Calu3 (cell line): ENCODE measurements around the gene NUFIP1. TPM values are rescaled to one million over a fixed set of nuclear protein-coding genes. Genes with fewer than 3 reads are reported as not detected.
"Not testable (repeated sequence)": the region's sequence is repeated elsewhere in the genome, so short reads cannot be mapped to it uniquely, and the experiment has no call there.

Experiments used
- BruUV-seq: library from RNA; stranded (reverse); fragments of 400-500 nt; replicated peaks from 2 replicates; lab custom pipeline; 2021; lab: Mats Ljungman, UMichigan
- CTCF ChIA-PET: fragments of 300-600 bp; sonication (Branson Sonifier 250); formaldehyde crosslinking; loops from one replicate; lab custom pipeline; 2022; ENCODE audit warnings: antibody characterized with exemption; lab: Charles Lee
- DNase-seq: peaks from one replicate; pipeline ENCODE4 v3.0.0; 2022
- H3K27ac Mint-ChIP-seq: one replicate; pipeline ENCODE4 v1.8.0; 2022; ENCODE audit warnings: mixed read lengths; ENCODE audit not compliant: unreplicated experiment
- H3K27me3 Mint-ChIP-seq: one replicate; pipeline ENCODE4 v1.8.0; 2022; ENCODE audit warnings: mixed read lengths; ENCODE audit not compliant: unreplicated experiment
- H3K36me3 Mint-ChIP-seq: one replicate; pipeline ENCODE4 v1.8.0; 2022; ENCODE audit warnings: mild to moderate bottlenecking, moderate library complexity, mixed read lengths; ENCODE audit not compliant: insufficient read depth, unreplicated experiment
- H3K4me1 Mint-ChIP-seq: one replicate; pipeline ENCODE4 v1.8.0; 2022; ENCODE audit warnings: mild to moderate bottlenecking, low read depth, mixed read lengths; ENCODE audit not compliant: unreplicated experiment
- H3K4me3 Mint-ChIP-seq: one replicate; pipeline ENCODE4 v1.8.0; 2022; ENCODE audit warnings: mild to moderate bottlenecking, low read depth, moderate library complexity, mixed read lengths; ENCODE audit not compliant: unreplicated experiment
- H3K9me3 Mint-ChIP-seq: one replicate; pipeline ENCODE4 v1.8.0; 2022; ENCODE audit warnings: low read depth, mixed read lengths; ENCODE audit not compliant: unreplicated experiment
- intact Hi-C: fragments of 100-400 bp; cut with micrococcal nuclease; formaldehyde crosslinking; loops from one replicate; pipeline ENCODE4 v1.10.0; 2022; ENCODE audit not compliant: unreplicated experiment
- total RNA-seq: library from RNA; stranded (reverse); gene quantifications from 2 replicates; pipeline ENCODE4 v1.2.3, GENCODE V29; 2022
- TF ChIP-seq, protein P1 (sequence below): fragments of 200-600 bp; IDR thresholded peaks from one replicate; pipeline ENCODE4 v1.8.0; 2022; ENCODE audit warnings: antibody characterized with exemption; ENCODE audit not compliant: unreplicated experiment

The NUFIP1 gene
- total RNA-seq, 1 experiment from 2014 or later = 6.6 TPM

DNA sequence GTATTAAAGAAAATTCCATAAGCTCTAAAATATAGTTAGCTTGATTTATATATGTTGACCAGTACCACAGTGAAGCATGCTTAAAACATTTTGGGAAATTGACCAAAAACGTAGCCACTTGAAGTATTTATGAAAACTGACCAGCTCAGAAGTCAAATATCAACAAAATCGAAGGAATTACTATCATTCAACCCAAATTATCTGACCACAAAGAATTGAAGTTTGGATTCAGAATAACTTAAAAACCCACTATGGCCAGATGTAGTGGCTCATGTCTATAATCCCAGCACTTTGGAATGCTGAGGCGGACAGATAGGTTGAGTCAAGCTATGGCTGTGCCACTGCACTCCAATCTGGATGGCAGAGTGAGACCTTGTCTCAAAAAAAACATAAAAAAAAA lies 32.0 kb upstream of the NUFIP1 start:
- Mint-ChIP-seq H3K36me3 (no peaks in the 10 kb centered on the region), H3K4me1 (no peaks in the 10 kb centered on the region), H3K4me3 (no peak overlapping the region), H3K9me3 (no peaks in the 10 kb centered on the region), H3K27ac (no peak overlapping the region), H3K27me3 (no peaks in the 10 kb centered on the region)
- TF ChIP-seq, protein P1, sequence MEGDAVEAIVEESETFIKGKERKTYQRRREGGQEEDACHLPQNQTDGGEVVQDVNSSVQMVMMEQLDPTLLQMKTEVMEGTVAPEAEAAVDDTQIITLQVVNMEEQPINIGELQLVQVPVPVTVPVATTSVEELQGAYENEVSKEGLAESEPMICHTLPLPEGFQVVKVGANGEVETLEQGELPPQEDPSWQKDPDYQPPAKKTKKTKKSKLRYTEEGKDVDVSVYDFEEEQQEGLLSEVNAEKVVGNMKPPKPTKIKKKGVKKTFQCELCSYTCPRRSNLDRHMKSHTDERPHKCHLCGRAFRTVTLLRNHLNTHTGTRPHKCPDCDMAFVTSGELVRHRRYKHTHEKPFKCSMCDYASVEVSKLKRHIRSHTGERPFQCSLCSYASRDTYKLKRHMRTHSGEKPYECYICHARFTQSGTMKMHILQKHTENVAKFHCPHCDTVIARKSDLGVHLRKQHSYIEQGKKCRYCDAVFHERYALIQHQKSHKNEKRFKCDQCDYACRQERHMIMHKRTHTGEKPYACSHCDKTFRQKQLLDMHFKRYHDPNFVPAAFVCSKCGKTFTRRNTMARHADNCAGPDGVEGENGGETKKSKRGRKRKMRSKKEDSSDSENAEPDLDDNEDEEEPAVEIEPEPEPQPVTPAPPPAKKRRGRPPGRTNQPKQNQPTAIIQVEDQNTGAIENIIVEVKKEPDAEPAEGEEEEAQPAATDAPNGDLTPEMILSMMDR = no peak
- no peak for DNase-seq
- CTCF ChIA-PET = no interaction called here
- no TSS peak for BruUV-seq
- intact Hi-C loops = no loop called here

DNA sequence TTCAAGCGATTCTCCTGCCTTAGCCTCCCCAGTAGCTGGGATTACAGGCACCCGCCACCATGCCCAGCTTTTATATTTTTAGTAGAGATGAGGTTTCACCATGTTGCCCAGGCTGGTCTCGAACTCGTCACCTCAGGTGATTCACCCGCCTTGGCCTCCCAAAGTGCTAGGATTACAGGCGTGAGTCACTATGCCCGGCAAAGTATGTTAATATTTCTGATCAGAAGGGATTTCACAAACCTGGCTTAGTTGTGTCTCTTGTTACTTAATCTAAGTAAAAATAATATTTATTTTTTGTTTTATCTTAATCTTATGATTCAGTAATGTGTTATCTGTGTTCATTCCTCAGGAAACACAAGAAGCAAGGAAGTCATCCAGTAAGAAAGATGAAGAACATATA lies 30.7 kb upstream of the NUFIP1 start:
- H3K9me3 Mint-ChIP-seq, H3K4me1 Mint-ChIP-seq, H3K27me3 Mint-ChIP-seq, H3K36me3 Mint-ChIP-seq, intact Hi-C loops, CTCF ChIA-PET, DNase-seq, H3K4me3 Mint-ChIP-seq, BruUV-seq, H3K27ac Mint-ChIP-seq: not testable (repeated sequence)

- H3K27me3 Mint-ChIP-seq = no peaks in the 10 kb centered on the region
- CTCF ChIA-PET = no interaction called here
- H3K4me3 Mint-ChIP-seq = no peak overlapping the region
- DNase-seq = no peak
- no peak overlapping the region for H3K27ac Mint-ChIP-seq
- H3K9me3 Mint-ChIP-seq = no peaks in the 10 kb centered on the region
- no peaks in the 10 kb centered on the region for H3K36me3 Mint-ChIP-seq
- no peaks in the 10 kb centered on the region for H3K4me1 Mint-ChIP-seq
- BruUV-seq = no TSS peak
- TF ChIP-seq, protein P1 = no peak
- intact Hi-C loops = no loop called here
These were observed 27.6 kb upstream of the NUFIP1 start for GRCh38 chr13:45016792-45017425.

GRCh38 chr13:45015300-45015699 lies 26.0 kb upstream of the NUFIP1 start:
- no peak overlapping the region for H3K4me3 Mint-ChIP-seq
- CTCF ChIA-PET = no interaction called here
- no peaks in the 10 kb centered on the region for H3K4me1 Mint-ChIP-seq

DNA sequence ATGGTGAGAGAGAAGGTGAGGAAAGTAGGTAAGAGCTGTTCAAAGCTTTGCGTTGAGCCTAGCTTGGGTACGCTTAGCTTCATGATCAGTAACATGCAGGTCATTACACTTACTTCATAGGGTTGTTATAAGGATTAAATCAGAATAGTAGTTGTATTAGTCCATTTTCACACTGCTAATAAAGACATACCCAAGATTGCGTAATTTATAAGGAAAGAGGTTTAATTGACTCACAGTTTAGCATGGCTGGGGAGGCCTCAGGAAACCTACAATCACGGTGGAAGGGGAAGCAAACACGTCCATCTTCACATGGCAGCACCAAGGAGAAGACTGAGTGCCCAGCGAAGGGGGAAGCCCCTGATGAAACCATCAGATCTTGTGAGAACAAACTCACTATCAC lies 21.9 kb upstream of the NUFIP1 start:
- CTCF ChIA-PET = no interaction called here
- H3K4me1 Mint-ChIP-seq = no peaks in the 10 kb centered on the region
- intact Hi-C loops = no loop called here
- no TSS peak for BruUV-seq
- no peak overlapping the region for H3K27ac Mint-ChIP-seq
- TF ChIP-seq, protein P1 = no peak
- no peaks in the 10 kb centered on the region for H3K36me3 Mint-ChIP-seq
- no peak overlapping the region for H3K4me3 Mint-ChIP-seq
- no peak for DNase-seq
- no peaks in the 10 kb centered on the region for H3K9me3 Mint-ChIP-seq
- H3K27me3 Mint-ChIP-seq = no peaks in the 10 kb centered on the region

More at GRCh38 chr13:45015300-45015699, 26.0 kb upstream of the NUFIP1 start:
- Mint-ChIP-seq H3K27me3 (no peaks in the 10 kb centered on the region), H3K9me3 (no peaks in the 10 kb centered on the region), H3K36me3 (no peaks in the 10 kb centered on the region), H3K27ac (no peak overlapping the region)
- TF ChIP-seq, protein P1 = no peak
- intact Hi-C loops = no loop called here
- no TSS peak for BruUV-seq
- no peak for DNase-seq
